ENCODE measurements around the gene RHOG. TPM values are rescaled to one million over a fixed set of nuclear protein-coding genes. Genes with fewer than 3 reads are reported as not detected.
A peak's percentile ranks its signal among the peaks of the same experiment; 100 is the strongest.

Gene RHOG
- polyA plus RNA-seq (2011; rRNA removed) = 61.2 and 96.8 TPM in 2 replicates
- 110 and 116 TPM in 2 replicates for polyA minus RNA-seq (2011; rRNA and poly(A)+ RNA removed)

DNA sequence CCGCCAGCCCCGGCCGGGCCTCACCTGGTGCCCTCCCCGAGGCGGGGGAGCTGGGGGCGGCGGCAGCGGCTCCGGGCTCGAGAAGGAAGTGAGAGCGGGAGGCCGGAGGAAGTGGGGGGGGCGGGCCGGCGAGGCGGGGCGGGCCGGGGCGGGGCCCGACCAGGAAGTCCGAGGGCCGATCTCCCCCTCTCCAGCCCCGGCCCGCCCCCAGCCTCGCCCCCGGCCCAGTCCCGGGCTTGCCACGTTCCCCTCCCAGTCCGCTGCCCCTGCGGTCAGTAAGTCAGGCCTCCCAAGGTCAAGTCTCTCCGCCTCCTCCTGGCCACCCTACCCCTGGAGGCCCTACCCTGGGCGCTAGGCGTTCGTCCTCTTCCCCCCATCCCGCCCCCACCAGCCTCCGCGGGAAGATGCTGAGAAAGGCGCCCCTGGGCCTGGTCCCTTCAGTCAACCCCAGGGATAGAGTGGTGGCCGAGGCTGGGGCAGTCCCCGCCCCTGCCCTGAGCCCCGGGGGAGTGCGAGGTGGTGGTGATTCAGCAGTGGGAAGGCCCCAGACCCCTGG, at the start of gene RHOG:
RHOG (minus strand) TSS at position 90 of the 556 bp plus-strand sequence. CDS start 12,821 bp downstream, outside the sequence.
- Histone ChIP-seq H3K36me3 (ENCODE audit: control insufficient read depth, insufficient read depth, low read length) (peaks cover 2% of the 10 kb centered on the region), H3K4me3 (ENCODE audit: low read depth, low read length) (peak within 1 kb of the TSS; percentile 80), H3K27me3 (ENCODE audit: control insufficient read depth, insufficient read depth, low read length) (no peaks in the 10 kb centered on the region)
- no peak for TF ChIP-seq CTCF (IDR thresholded peaks at IDR 0.05; ENCODE audit: insufficient read depth, low read depth, low read length)
- ChIA-PET POLR2A (interaction anchor here (0.6 to 0.7 kb wide), 2 partner anchors 14 to 460 kb away, joined by 3 to 4 read pairs; no protein-coding TSS in a partner anchor), CTCF (interaction anchor here (0.6 to 3.0 kb wide), 19 partner anchors 9 to 321 kb away, joined by 3 to 50 read pairs (median 5); partner anchors contain the start of genes PGAP2 and STIM1)
- DNase-seq (ENCODE audit: low read depth) = no peak

GRCh38 chr11:3890014-3890413, 49.3 kb upstream of the RHOG start:
- Histone ChIP-seq H3K27me3 (ENCODE audit: control insufficient read depth, insufficient read depth, low read length) (no peaks in the 10 kb centered on the region), H3K4me3 (ENCODE audit: low read depth, low read length) (no peak overlapping the region), H3K36me3 (ENCODE audit: control insufficient read depth, insufficient read depth, low read length) (no peaks in the 10 kb centered on the region)
- no peak for DNase-seq (ENCODE audit: low read depth)
- ChIA-PET POLR2A (no interaction called here), CTCF (interaction anchor here (0.7 to 1.7 kb wide), 4 partner anchors 10 to 182 kb away, joined by 3 to 7 read pairs (median 4); partner anchors contain the start of gene STIM1)
- TF ChIP-seq CTCF (IDR thresholded peaks at IDR 0.05; ENCODE audit: insufficient read depth, low read depth, low read length) = no peak

- DNase-seq (ENCODE audit: low read depth) = no peak
- Histone ChIP-seq H3K27me3 (ENCODE audit: control insufficient read depth, insufficient read depth, low read length) (no peaks in the 10 kb centered on the region), H3K36me3 (ENCODE audit: control insufficient read depth, insufficient read depth, low read length) (no peaks in the 10 kb centered on the region), H3K4me3 (ENCODE audit: low read depth, low read length) (no peak overlapping the region)
- no peak for TF ChIP-seq CTCF (IDR thresholded peaks at IDR 0.05; ENCODE audit: insufficient read depth, low read depth, low read length)
- CTCF ChIA-PET = interaction anchor here (0.6 to 1.5 kb wide), 4 partner anchors 16 to 183 kb away, joined by 3 to 5 read pairs (median 3); no protein-coding TSS in a partner anchor
- POLR2A ChIA-PET = no interaction called here
These were observed 48.1 kb upstream of the RHOG start for GRCh38 chr11:3888876-3889275.

DNA sequence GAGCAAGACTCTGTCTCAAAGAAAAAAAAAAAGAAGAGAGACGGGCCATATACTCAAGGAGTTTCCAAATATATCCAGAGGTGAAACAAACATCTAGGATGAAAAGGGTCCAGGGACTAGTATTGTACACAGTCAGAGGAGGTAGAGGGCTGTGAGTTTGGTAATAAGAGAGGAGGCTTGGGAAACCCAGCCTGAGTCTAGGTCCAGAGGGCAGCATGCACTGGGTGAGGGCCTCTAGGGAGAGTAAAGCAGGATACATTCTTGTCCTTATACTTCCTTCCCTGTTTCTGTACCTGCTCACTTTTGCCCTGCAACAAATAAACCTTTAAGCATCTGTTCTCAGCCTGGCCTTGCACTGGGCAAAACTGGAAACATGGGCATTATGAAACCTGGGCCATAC, 46.2 kb upstream of the RHOG start:
- Histone ChIP-seq H3K36me3 (ENCODE audit: control insufficient read depth, insufficient read depth, low read length) (no peaks in the 10 kb centered on the region), H3K27me3 (ENCODE audit: control insufficient read depth, insufficient read depth, low read length) (no peaks in the 10 kb centered on the region), H3K4me3 (ENCODE audit: low read depth, low read length) (no peak overlapping the region)
- POLR2A ChIA-PET = no interaction called here
- no peak for TF ChIP-seq CTCF (IDR thresholded peaks at IDR 0.05; ENCODE audit: insufficient read depth, low read depth, low read length)
- CTCF ChIA-PET = no interaction called here
- DNase-seq (ENCODE audit: low read depth) = no peak

DNA sequence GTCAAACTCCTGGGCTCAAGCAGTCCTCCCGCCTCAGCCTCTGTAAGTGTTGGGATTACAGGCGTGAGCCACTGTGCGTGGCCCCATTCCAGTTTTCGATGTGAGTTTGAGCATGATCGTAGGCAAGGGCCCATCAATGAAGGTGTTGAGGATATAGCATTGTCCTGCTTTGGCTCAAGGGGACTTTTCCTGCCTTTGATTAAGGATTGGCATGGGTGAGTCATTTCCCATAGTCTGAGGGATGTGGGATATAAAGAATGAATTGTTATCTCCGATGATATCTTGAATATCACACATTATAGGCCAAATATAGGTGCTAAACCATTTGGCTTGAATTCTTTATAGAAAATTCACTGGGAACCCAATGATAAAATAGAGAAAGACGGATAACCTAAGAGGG, 45.1 kb upstream of the RHOG start:
- POLR2A ChIA-PET = no interaction called here
- DNase-seq (ENCODE audit: low read depth) = no peak
- Histone ChIP-seq H3K4me3 (ENCODE audit: low read depth, low read length) (no peak overlapping the region), H3K36me3 (ENCODE audit: control insufficient read depth, insufficient read depth, low read length) (no peaks in the 10 kb centered on the region), H3K27me3 (ENCODE audit: control insufficient read depth, insufficient read depth, low read length) (no peaks in the 10 kb centered on the region)
- TF ChIP-seq CTCF (IDR thresholded peaks at IDR 0.05; ENCODE audit: insufficient read depth, low read depth, low read length) = no peak
- CTCF ChIA-PET = interaction anchor here (0.8 kb wide), 1 partner anchor 14 kb away, joined by 3 read pairs; no protein-coding TSS in a partner anchor

Measured in BJ (cell line).